ENCODE results near the gene PIP5K1B. TPM values are rescaled to one million over a fixed set of nuclear protein-coding genes. Genes with fewer than 3 reads are reported as not detected.
"Not testable (repeated sequence)": the region's sequence is repeated elsewhere in the genome, so short reads cannot be mapped to it uniquely, and the experiment has no call there.

Gene PIP5K1B, protein sequence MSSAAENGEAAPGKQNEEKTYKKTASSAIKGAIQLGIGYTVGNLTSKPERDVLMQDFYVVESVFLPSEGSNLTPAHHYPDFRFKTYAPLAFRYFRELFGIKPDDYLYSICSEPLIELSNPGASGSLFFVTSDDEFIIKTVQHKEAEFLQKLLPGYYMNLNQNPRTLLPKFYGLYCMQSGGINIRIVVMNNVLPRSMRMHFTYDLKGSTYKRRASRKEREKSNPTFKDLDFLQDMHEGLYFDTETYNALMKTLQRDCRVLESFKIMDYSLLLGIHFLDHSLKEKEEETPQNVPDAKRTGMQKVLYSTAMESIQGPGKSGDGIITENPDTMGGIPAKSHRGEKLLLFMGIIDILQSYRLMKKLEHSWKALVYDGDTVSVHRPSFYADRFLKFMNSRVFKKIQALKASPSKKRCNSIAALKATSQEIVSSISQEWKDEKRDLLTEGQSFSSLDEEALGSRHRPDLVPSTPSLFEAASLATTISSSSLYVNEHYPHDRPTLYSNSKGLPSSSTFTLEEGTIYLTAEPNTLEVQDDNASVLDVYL
- polyA plus RNA-seq (ENCODE audit: insufficient read length) = 1.1 TPM

DNA sequence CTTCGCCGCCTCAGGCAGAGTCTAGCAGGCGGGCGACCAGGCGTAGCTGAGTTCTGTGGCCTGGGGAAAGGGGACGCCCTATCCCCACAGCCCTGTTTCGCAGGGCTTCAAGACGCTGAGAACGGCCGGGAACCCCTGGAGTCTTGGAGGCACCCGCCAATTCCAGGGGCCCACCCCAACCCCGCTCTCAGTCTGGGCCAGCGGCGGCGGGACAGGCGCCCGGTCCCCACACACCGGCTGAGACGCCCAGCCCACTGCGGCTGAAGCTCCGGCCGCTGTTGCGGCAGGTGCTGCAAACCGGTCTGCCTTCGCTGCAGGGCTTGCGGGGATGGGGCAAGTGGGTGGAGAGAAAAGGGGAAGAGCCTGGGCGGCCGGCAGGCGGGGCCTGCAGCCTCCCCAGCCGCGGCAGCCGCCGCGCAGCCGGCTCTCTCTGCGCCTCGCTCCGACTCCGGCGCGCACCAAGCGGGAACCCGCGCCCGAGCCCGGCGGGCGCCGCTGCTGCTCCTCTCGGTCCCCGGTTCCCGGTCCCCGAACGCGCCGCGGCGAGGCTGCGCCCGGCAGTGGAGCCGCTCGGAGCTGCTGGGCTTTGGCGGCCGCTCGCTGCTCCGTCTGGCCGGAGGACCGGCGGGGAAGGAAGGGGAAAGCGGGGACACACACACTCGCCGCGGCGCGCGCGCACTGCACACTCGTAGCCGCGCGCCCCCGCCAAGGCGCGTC, at the start of gene PIP5K1B:
PIP5K1B (plus strand) TSS at position 427 of the 717 bp plus-strand sequence. CDS start 117,375 bp downstream, outside the sequence.
- DNase-seq (ENCODE audit: low read depth) = peak; percentile 31

DNA sequence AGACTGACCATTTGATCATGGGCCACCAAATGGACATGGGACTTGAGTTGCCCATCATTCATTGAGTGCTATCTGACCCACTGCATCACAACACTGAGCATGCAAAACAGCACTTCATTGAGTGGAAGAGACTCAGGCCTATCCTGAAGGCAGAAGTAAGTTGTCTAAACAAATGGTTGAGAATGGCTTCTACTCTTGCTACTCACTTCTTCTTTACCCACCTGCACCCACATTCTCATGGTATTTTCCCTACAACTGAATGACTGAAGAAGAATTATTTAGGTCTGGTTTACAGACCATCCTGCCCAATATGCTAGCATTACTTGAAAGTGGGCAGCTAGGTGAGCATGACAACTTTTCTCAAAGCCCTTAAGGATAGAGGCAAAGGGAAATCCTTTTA, 41.0 kb upstream of the PIP5K1B start:
- no peak for DNase-seq (ENCODE audit: low read depth)

DNA sequence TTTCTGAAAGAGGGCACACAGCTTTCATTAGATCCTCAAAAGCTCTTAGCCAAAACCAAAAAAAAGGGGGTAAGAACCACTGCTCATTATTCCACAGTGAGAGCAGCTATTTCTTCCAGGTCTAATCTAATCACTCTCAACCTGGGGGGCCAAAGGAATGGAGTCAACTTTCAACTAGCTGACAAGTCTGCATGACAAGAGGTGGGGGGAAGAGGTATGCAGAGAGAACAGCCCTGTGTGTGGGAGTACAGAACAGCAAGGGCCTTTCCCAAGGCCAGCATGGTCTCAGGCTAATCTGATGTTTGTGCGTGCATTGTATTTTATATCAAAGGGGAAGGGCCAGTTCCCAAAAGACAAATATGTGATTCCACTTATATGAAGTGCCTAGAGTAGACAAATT, 36.9 kb upstream of the PIP5K1B start:
- no peak for DNase-seq (ENCODE audit: low read depth)

DNA sequence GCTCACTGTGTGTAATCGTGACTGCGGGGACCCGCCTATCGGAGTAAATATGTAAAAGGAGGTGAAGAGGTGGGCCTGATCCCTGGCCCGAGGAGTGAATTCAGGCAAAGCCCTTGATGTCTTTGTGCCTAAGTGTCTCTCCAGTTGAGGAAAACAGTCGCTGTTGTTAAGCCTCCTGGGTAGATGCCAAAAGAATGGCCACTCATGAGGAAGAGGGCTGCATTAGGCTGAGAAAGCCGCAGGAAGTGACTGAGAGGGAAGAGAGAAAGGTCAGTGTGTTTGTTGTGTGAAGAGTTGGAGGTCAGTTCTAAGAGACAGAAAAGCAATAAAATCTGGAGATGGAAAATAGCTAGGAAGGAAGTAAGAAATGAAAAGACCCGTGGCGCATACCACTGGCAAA, 35.8 kb upstream of the PIP5K1B start:
- DNase-seq (ENCODE audit: low read depth) = no peak

DNA sequence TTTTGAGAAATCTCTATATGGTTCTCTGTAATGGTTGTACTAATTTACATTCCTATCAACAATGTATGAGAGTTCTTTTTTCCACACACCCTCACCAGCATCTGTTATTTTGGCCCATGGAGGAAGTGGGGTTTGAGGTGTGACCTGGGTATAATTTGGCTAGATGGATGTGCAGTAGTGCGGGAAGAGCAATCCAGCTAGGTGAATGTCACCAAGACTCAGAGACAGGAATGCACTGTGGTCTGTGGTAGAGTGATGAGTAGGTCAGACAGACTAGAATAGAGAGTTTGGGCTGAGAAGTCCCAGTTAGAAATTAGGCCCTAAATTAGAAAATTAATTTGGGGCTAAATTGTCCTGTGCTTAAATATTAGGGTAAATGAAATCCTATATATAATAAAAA, 32.8 kb upstream of the PIP5K1B start:
- no peak for DNase-seq (ENCODE audit: low read depth)

DNA sequence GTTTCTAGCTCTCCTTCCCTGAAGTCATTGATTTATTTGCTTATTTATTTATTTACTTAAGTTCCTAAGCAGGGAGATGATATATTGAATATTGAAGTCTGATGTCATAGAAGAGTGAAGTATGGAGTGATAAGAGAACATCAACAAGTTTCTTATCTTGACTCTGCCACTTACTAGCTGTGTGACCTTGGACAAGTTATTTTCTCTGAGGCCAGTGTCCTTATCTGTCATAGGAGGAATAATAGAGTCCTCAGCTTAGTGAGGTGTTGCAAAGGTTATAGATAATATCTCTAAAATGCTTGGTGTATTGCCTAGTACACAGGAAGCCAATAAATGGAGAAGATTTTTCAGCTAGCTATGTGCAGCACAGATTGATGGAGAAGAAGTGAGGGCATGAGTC, 32.4 kb upstream of the PIP5K1B start:
- DNase-seq (ENCODE audit: low read depth) = no peak

DNA sequence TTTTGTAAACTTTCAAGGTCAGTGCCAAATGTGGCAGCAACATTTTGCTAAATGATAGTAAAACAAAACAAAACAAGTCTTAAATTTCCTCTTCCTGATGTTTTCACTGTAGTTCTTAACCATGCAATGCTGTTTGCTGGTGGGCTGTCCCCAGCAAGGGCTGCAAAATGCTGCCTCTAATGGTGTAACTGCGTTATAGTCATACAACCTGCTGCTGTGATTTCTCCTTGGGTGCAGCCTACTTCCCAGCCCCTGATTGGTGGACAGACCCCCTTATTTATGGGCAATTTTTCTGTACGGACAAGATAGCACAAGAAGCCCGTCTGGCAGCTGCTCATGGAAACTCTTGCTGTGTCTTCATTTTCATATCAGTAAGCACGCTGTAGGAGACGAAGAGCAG, 26.6 kb upstream of the PIP5K1B start:
- DNase-seq (ENCODE audit: low read depth) = no peak

DNA sequence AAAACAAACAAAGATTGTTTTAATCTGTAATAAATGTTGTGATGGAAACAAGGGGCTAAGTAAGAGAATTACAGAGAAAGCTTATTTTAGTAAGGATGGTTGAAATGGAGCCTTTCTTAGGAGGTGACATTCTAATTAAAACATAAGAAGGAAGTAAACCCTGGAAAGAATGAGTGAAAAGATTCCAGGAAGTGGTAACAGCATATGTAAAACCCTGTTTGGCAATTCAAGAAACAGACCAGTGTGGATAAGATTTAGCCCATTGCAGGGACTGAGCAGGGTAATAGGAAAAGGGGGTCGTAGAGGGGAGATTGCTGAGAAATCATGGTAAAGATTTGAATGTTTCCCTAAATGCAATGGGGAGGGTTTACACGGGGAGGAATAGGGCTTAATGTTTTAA, 21.6 kb upstream of the PIP5K1B start:
- DNase-seq (ENCODE audit: low read depth) = no peak

DNA sequence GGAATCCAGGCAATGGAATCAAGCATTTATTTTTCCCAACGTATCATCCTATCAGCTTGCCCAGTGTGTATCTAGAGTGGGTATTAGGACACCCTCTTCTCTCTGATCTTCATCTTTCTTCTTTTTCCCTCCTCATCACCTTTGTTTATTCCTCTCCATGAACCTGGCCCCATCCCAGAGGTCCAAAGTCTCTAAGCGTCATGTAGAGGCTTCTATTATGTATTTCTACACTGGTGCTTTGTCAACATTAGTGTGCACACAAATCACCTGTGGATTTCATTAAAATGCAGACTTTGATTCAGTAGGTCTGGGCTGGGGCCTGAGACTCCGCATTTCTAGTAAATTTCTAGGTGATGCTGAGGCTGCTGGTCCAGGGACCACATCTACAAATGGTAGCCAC, 19.8 kb upstream of the PIP5K1B start:
- DNase-seq (ENCODE audit: low read depth) = no peak

DNA sequence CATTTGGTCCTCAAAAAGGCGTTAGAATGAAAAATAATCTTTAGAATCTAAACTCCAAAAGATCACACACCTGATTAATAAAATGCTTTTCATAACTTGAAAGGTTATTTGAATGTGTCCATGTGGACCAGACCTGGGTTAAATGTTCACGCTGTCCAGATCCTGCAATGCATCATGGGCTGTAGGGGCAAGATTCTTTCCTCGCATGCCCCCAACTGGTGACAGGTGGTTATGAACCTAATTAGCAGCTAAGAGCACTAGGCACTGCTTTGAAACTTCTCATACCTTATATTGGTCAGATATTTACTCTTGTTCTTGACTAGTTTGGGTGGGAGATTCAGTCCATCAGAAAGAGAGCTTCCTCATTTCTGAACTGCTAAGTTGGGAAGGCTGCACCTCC, 19.3 kb upstream of the PIP5K1B start:
- no peak for DNase-seq (ENCODE audit: low read depth)

DNA sequence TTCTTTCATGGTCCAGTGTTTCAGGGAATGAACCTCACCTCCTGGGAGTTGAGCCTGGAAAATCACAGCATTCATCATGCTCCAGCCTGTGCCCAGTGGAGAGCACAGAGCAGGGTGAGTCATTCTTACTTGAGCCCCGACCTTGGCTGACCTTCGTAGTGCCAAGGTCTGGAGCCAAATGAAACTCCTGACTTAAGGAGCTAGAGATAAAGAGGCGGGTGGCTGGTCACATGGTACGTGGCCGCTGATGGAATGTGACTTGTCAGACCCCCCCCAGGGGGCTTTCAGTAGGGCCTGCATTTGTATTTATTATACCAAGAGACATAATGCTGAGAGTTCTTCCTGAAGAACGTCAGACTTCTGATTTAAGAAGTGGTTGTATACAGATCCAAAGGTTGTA, 15.0 kb upstream of the PIP5K1B start:
- DNase-seq (ENCODE audit: low read depth) = no peak

DNA sequence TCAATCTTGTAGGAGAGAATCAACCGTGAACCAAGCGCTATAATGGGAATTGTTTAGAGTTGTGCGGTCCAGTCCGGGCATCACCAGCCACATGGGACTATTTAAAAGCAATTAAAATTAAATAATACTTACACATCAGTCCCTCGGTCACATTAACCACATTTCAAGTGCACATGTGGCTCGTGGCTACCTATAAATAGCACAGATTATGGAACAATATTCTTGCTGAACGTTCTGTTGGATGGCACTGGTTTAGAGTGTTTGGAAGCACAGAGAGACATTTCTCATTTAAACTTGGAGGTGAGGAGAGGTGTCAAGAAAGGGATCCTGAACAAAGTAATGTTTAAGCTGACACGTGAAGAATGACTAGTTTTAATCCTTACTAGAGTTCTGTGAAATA, 12.5 kb upstream of the PIP5K1B start:
- DNase-seq (ENCODE audit: low read depth) = no peak

DNA sequence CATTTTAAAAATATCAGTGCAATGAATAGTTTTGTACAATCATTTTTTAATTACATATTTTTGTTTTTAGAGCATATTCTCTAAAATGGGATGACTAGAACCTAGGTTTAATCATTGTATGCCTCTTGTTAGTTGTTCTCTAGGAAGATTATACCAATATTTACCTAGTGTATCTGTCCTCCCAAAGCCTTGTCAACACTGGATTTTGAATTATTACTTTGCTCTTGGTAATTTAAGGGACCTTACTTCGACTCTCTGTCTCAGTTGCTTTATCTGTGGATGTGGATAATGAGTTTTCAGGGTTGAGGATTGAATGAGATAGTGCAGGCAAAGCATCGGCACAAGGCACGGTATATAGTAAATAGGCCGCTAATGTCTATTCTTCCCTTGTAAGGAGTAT, 10.9 kb upstream of the PIP5K1B start:
- no peak for DNase-seq (ENCODE audit: low read depth)

DNA sequence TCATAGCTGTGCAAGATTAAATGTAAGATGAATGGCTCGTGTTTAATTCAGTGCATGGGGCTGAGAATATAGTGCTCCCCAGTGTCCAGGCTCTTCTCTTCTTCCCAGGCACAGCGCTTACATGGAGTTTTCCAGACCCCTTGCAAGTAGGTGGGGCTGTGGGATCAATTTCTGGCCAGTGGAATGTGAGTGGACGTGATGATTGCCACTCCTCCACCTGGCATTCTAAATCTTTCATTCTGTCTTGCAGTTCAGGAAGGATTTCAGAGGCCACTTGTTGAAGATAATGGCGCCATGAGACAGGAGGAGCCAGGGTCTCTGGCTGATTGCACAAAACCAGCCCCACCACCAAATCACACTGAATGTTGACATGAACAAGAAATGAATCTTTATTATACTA, 7.2 kb upstream of the PIP5K1B start:
- no peak for DNase-seq (ENCODE audit: low read depth)

DNA sequence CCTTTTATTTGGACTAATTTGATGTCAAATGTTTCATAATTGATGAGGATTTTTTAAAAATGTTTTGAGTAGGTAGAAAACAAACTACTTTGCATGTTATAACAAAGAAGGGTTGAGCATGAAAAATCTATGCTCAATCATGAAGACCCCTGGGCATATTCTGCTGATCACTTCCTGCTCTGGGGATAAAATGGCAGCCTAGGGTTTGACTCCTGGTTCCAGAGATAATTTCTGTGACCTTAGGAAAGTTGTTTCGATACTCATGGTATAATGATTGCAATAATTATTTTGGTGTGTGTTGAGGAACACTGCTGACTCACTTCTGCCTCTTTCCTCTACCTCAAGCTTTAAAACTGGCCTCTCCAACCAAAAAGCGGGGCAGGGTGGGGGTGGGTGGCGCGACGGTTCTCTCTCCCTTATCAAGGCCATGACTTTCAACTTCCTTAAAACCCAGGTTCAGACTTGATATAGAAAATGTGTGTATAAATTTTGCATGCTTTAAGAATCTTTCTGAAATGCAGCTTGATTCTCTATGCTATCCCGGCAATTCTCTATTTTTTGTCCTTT, 6.0 kb upstream of the PIP5K1B start:
- no peak for DNase-seq (ENCODE audit: low read depth)

DNA sequence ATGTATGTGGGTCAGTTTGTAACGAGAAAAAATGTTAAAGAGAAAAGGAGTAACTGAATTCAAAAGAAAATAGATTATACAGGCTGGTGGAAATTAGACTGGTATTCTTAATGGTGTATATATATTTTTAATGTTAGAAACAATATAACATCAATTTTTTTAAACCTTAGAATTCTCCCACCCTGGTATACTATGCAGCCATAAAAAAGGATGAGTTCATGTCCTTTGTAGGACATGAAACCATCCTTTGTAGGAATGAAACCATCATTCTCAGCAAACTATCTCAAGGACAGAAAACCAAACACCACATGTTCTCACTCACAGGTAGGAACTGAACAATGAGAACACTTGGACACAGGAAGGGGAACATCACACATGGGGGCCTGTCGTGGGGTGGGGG, 5.4 kb upstream of the PIP5K1B start:
- DNase-seq (ENCODE audit: low read depth) = not testable (repeated sequence)

DNA sequence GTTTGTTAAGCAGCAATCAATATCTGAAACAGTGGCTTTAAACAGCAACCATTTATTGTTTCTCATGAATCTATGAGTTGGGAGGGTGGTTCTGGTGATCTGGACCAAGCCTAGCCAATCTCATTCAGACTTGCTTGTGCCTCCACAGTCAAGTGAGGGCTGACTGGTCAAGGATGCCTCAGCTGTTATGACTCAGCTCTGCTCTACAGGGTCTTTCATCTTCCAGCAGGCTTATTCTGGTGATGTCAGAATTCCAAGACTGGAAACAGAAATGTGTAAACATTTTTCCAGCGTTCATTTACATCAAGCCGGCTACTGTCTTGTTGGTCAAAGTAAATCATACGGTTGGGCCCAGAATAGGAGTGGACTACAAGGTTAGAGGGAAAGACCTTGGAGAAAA, 2.5 kb upstream of the PIP5K1B start:
- DNase-seq (ENCODE audit: low read depth) = no peak

DNA sequence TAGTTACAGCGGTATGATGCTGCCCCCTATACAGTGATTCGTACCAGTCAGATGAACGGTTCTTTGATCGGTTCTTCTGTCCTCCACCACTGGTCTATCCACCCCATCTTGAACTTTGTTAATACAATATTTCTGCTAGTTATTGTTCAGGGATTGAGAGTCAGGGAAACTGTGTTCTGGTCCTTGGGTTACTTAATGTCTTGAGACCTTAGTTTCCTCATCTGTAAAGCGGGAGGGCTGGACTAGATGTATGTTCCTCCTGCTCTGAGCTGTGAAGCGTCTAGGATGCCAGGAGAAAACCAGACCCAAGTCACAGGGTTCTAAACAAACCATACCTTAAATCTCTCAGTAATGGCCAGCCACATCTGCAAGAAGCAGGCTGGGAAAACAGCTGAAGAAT, 1.4 kb upstream of the PIP5K1B start:
- no peak for DNase-seq (ENCODE audit: low read depth)

DNA sequence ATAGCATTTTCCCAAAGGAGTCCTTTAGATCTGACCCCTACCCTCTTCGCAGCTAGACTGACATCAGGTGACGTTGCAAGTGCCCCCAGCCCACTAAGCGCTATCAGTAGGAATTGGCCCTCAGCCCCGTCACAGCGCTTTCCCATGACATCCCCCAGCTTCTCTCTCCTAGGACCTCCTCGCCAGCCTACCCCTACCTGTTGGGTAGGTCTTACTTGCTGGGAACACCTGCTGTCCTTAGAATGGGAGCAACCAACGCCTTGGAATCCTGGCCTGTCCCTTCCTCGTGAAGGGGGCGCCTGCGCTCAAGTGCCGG, 584 bp upstream of the PIP5K1B start:
- no peak for DNase-seq (ENCODE audit: low read depth)

DNA sequence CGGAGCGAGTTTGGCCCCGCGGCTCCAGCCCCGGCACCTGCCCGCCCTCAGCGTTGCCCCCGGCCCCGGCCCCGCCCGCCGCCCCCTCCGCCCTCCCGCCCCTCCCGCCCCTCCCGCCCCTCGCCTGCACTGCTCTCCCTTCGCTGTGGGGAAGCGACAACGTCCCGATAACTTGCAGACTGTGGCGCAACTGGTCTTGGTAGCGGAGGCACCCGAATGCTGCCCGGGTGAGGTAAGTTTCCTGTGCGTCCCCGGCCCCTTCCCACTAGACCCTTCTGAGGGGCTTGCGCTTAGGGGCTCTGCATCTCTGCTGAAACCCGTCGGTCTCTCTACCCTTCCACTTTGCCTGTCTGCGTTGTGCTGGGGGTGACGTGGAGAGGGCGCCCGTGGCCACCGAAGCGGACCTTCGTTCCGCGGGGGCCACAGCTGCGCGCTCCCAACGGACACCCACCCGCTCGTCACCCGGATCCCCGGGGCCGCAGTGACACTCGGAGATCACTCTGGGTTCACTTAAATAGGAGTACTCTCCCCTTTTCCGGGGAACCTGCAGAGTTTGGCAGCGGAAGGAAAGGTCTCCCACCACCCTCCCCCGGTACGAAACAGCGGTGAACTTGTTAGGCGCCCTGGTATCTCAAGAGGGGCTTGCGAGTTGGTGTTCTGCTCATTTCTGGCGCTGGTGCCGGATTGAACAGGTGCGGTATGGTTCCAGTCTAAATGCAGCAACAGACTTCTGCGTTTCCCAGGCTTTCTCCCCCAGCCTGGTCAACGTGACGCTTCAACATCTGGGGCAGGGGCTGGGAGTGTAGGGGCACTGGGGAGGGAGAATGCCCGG, 707 bp downstream of the PIP5K1B start:
- no peak for DNase-seq (ENCODE audit: low read depth)

DNA sequence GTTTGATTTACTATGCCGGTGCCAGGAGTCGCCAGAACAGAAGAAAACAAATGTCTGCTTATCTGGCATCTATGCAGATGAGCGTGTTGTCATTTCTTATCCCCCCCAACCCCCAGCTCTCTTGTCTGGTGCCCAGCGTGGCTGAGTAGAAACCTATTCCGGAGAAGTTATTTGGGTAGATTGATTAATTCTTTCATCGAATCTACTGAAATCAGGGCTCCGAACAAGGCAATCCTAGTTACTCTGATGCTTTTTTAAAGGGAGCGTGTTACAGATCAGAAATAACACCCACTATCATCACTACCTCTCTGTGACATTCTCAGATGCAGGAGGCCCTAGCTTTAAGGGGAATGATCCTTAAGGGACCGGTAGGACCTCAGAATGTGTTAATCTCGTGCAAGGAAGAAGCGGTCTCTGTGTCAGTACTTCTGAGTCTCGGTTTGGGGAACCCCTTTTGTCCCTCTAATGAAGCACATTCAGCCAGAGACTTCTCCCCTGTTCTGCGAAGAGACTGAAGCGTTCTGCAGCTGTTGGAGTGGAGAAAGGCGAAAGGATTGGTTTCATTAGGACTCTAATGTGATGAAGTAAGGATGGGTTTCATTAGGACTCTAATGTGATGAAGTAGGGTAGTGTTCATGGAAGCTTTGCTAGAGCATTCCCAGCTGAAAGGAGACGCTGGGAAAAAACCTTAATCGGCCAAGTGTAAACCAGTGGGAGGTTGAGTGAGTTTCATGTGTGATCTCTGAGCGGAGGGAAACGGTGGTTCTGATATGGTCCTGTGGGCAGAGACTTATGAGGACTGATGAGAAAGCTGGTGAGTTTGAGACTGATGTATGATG, 1.5 kb downstream of the PIP5K1B start:
- DNase-seq (ENCODE audit: low read depth) = no peak
